GM12875 (cell line): ENCODE results near the gene ULBP1.
"Not testable (repeated sequence)": the region's sequence is repeated elsewhere in the genome, so short reads cannot be mapped to it uniquely, and the experiment has no call there.

Source experiments
- H3K4me3 ChIP-seq: one replicate; pipeline ENCODE4 v1.5.1; 2011; ENCODE audit warnings: low read depth, low read length, control low read depth
- CTCF ChIP-seq: IDR thresholded peaks from 2 replicates; pipeline ENCODE4 v1.5.1; 2011; ENCODE audit warnings: low read depth, mild to moderate bottlenecking, control low read depth, inconsistent platforms, low read length, moderate library complexity, borderline replicate concordance; ENCODE audit not compliant: insufficient read depth

The ULBP1 gene

GRCh38 chr6:150004101-150004782 lies 40.5 kb downstream of the ULBP1 start:
- no peak for TF ChIP-seq CTCF
- H3K4me3 ChIP-seq: no peak overlapping the region

- TF ChIP-seq CTCF: no peak
- H3K4me3 ChIP-seq: peak overlapping the region; percentile 7
Measured at GRCh38 chr6:150004783-150005717, 41.3 kb downstream of the ULBP1 start.

GRCh38 chr6:150005761-150006651 lies 42.3 kb downstream of the ULBP1 start:
- no peak overlapping the region for H3K4me3 ChIP-seq
- TF ChIP-seq CTCF: no peak

- H3K4me3 ChIP-seq: no peak overlapping the region
- TF ChIP-seq CTCF: peak; percentile 41; the same call in 1 of the 2 replicates
Measured at GRCh38 chr6:150006961-150007464, 43.3 kb downstream of the ULBP1 start.

GRCh38 chr6:150008588-150008987 lies 44.8 kb downstream of the ULBP1 start:
- no peak overlapping the region for H3K4me3 ChIP-seq
- TF ChIP-seq CTCF: no peak

- H3K4me3 ChIP-seq: not testable (repeated sequence)
Measured at GRCh38 chr6:150012846-150013784, 49.4 kb downstream of the ULBP1 start.

GRCh38 chr6:150013785-150014622 lies 50.3 kb downstream of the ULBP1 start:
- not testable (repeated sequence) for H3K4me3 ChIP-seq

GRCh38 chr6:150014623-150015280 lies 51.0 kb downstream of the ULBP1 start:
- not testable (repeated sequence) for H3K4me3 ChIP-seq
